HUES6 (cell line): ENCODE data around the gene KLF11.
"Not testable (repeated sequence)": the region's sequence is repeated elsewhere in the genome, so short reads cannot be mapped to it uniquely, and the experiment has no call there.

Experiments used
- H3K27ac ChIP-seq: 2 replicates; pipeline ENCODE4 v1.7.0; 2013; ENCODE audit warnings: low read depth, mild to moderate bottlenecking, low read length, inconsistent platforms
- H3K27me3 ChIP-seq: 2 replicates; pipeline ENCODE4 v1.6.1; 2013; ENCODE audit warnings: low read length; ENCODE audit not compliant: control insufficient read depth, insufficient read depth
- H3K36me3 ChIP-seq: 2 replicates; pipeline ENCODE4 v1.6.1; 2013; ENCODE audit warnings: low read length; ENCODE audit not compliant: control insufficient read depth, insufficient read depth
- H3K4me1 ChIP-seq: 2 replicates; pipeline ENCODE4 v1.6.1; 2013; ENCODE audit warnings: low read length; ENCODE audit not compliant: control insufficient read depth, insufficient read depth
- H3K4me3 ChIP-seq: 2 replicates; pipeline ENCODE4 v1.5.1; 2013; ENCODE audit warnings: low read depth, low read length
- H3K9ac ChIP-seq: one replicate; pipeline ENCODE4 v1.6.1; 2013; ENCODE audit warnings: mild to moderate bottlenecking, low read length
- H3K9me3 ChIP-seq: 2 replicates; pipeline ENCODE4 v1.6.1; 2013; ENCODE audit warnings: low read depth, low read length; ENCODE audit not compliant: control insufficient read depth, insufficient read depth

KLF11 gene

GRCh38 chr2:10028988-10029874 lies 14.1 kb upstream of the KLF11 start:
- H3K27ac ChIP-seq = no peak overlapping the region
- no peaks in the 10 kb centered on the region for H3K9me3 ChIP-seq
- H3K36me3 ChIP-seq = no peaks in the 10 kb centered on the region
- H3K9ac ChIP-seq = peak overlapping the region; percentile 7
- H3K4me1 ChIP-seq = peaks cover 27% of the 10 kb centered on the region
- H3K27me3 ChIP-seq = no peaks in the 10 kb centered on the region
- peak overlapping the region; percentile 24; the same call in 1 of the 2 replicates for H3K4me3 ChIP-seq

GRCh38 chr2:10029875-10030223 lies 13.5 kb upstream of the KLF11 start:
- H3K4me3 ChIP-seq = no peak overlapping the region
- H3K9ac ChIP-seq = no peak overlapping the region
- no peaks in the 10 kb centered on the region for H3K36me3 ChIP-seq
- no peaks in the 10 kb centered on the region for H3K9me3 ChIP-seq
- no peaks in the 10 kb centered on the region for H3K27me3 ChIP-seq
- H3K27ac ChIP-seq = no peak overlapping the region
- H3K4me1 ChIP-seq = peaks cover 27% of the 10 kb centered on the region

- H3K9ac ChIP-seq = no peak overlapping the region
- H3K9me3 ChIP-seq = no peaks in the 10 kb centered on the region
- no peak overlapping the region for H3K27ac ChIP-seq
- peaks cover 27% of the 10 kb centered on the region for H3K4me1 ChIP-seq
- no peak overlapping the region for H3K4me3 ChIP-seq
- H3K36me3 ChIP-seq = no peaks in the 10 kb centered on the region
- H3K27me3 ChIP-seq = no peaks in the 10 kb centered on the region
Measured at GRCh38 chr2:10030311-10030736, 13.0 kb upstream of the KLF11 start.

GRCh38 chr2:10030798-10031197 lies 12.6 kb upstream of the KLF11 start:
- not testable (repeated sequence) for H3K9ac ChIP-seq

GRCh38 chr2:10031886-10032745 lies 11.2 kb upstream of the KLF11 start:
- Histone ChIP-seq H3K4me1 (peaks cover 27% of the 10 kb centered on the region), H3K9ac (no peak overlapping the region), H3K27ac (no peak overlapping the region), H3K36me3 (no peaks in the 10 kb centered on the region), H3K4me3 (no peak overlapping the region), H3K9me3 (no peaks in the 10 kb centered on the region), H3K27me3 (no peaks in the 10 kb centered on the region)

More at GRCh38 chr2:10030798-10031197, 12.6 kb upstream of the KLF11 start:
- not testable (repeated sequence) for H3K4me3 ChIP-seq, H3K9me3 ChIP-seq, H3K27ac ChIP-seq, H3K36me3 ChIP-seq, H3K27me3 ChIP-seq
- H3K4me1 ChIP-seq = peaks cover 27% of the 10 kb centered on the region

- H3K27me3 ChIP-seq = no peaks in the 10 kb centered on the region
- peaks cover 27% of the 10 kb centered on the region for H3K4me1 ChIP-seq
- no peak overlapping the region for H3K9ac ChIP-seq
- H3K36me3 ChIP-seq = no peaks in the 10 kb centered on the region
- H3K27ac ChIP-seq = no peak overlapping the region
- H3K4me3 ChIP-seq = no peak overlapping the region
- no peaks in the 10 kb centered on the region for H3K9me3 ChIP-seq
Measured at GRCh38 chr2:10032746-10033105, 10.6 kb upstream of the KLF11 start.

GRCh38 chr2:10033251-10034006 lies 9.9 kb upstream of the KLF11 start:
- peaks cover 23% of the 10 kb centered on the region for H3K4me1 ChIP-seq
- H3K27me3 ChIP-seq = no peaks in the 10 kb centered on the region
- no peak overlapping the region for H3K4me3 ChIP-seq
- no peaks in the 10 kb centered on the region for H3K9me3 ChIP-seq
- H3K36me3 ChIP-seq = no peaks in the 10 kb centered on the region
- no peak overlapping the region for H3K9ac ChIP-seq
- H3K27ac ChIP-seq = no peak overlapping the region

GRCh38 chr2:10034333-10035052 lies 8.9 kb upstream of the KLF11 start:
- Histone ChIP-seq H3K27ac (no peak overlapping the region), H3K4me1 (peaks cover 12% of the 10 kb centered on the region; the same call in 1 of the 2 replicates), H3K9ac (no peak overlapping the region), H3K9me3 (no peaks in the 10 kb centered on the region), H3K27me3 (no peaks in the 10 kb centered on the region), H3K36me3 (no peaks in the 10 kb centered on the region), H3K4me3 (no peak overlapping the region)

GRCh38 chr2:10035053-10035422 lies 8.3 kb upstream of the KLF11 start:
- Histone ChIP-seq H3K9ac (no peak overlapping the region), H3K36me3 (no peaks in the 10 kb centered on the region), H3K9me3 (no peaks in the 10 kb centered on the region), H3K4me1 (peaks cover 10% of the 10 kb centered on the region; the same call in 1 of the 2 replicates), H3K27me3 (no peaks in the 10 kb centered on the region), H3K4me3 (no peak overlapping the region), H3K27ac (no peak overlapping the region)

GRCh38 chr2:10035633-10036032 lies 7.7 kb upstream of the KLF11 start:
- peaks cover 4% of the 10 kb centered on the region; the same call in 1 of the 2 replicates for H3K4me1 ChIP-seq
- H3K27me3 ChIP-seq = no peaks in the 10 kb centered on the region
- H3K27ac ChIP-seq = no peak overlapping the region
- no peak overlapping the region for H3K4me3 ChIP-seq
- H3K36me3 ChIP-seq = no peaks in the 10 kb centered on the region
- H3K9me3 ChIP-seq = no peaks in the 10 kb centered on the region
- no peak overlapping the region for H3K9ac ChIP-seq
